CD4-positive, alpha-beta T cell (primary cell): ENCODE data around the gene EHD3. TPM values are rescaled to one million over a fixed set of nuclear protein-coding genes. Genes with fewer than 3 reads are reported as not detected.

Source experiments
- ATAC-seq: fragments of 200-7000 bp; cut with Tn5 transposase; one replicate; pipeline ENCODE4 v1.10.0; 2022; ENCODE audit warnings: mild to moderate bottlenecking; ENCODE audit not compliant: poor library complexity
- CTCF ChIA-PET: fragments of 350-600 bp; sonication (Branson Sonifier 250); formaldehyde crosslinking; loops from one replicate; lab custom pipeline; 2021; ENCODE audit warnings: antibody characterized with exemption, inconsistent platforms; lab: Charles Lee
- POLR2A ChIA-PET: fragments of 350-600 bp; sonication (Branson Sonifier 250); formaldehyde crosslinking; loops from one replicate; lab custom pipeline; 2021; ENCODE audit warnings: antibody characterized with exemption, inconsistent platforms; lab: Charles Lee
- DNase-seq, 14 experiments: peaks; one replicate each; pipeline ENCODE4 v3.0.0-alpha.2; 2013 to 2020; ENCODE audit warnings: mixed read lengths in 2 of 14
- H3K27ac ChIP-seq, 2 donors: one replicate each; pipeline versions ENCODE4 v1.5.1 to v1.7.0; 2013; ENCODE audit warnings: low read length in 2 of 2, low read depth in 1 of 2, mild to moderate bottlenecking in 1 of 2
- H3K27me3 ChIP-seq, 2 experiments: 1 replicate in 1 of 2; 2 replicates in 1 of 2; pipeline versions ENCODE4 v1.6.1 to v1.7.0; 2013; ENCODE audit warnings: low read length in 2 of 2, control low read depth in 1 of 2, mild to moderate bottlenecking in 1 of 2, moderate library complexity in 1 of 2; ENCODE audit not compliant: insufficient read depth in 2 of 2, control insufficient read depth in 1 of 2
- H3K36me3 ChIP-seq: one replicate; pipeline ENCODE4 v1.6.1; 2013; ENCODE audit warnings: low read length, control low read depth; ENCODE audit not compliant: insufficient read depth
- H3K4me1 ChIP-seq: one replicate; pipeline ENCODE4 v1.6.1; 2013; ENCODE audit warnings: low read length, control low read depth; ENCODE audit not compliant: insufficient read depth
- H3K4me3 ChIP-seq: one replicate; pipeline ENCODE4 v1.5.1; 2013; ENCODE audit warnings: mild to moderate bottlenecking, low read length, moderate library complexity
- H3K9me3 ChIP-seq, 2 experiments: 1 replicate in 1 of 2; 2 replicates in 1 of 2; pipeline versions ENCODE4 v1.6.1 to v1.7.0; 2013; ENCODE audit warnings: low read length in 2 of 2, mild to moderate bottlenecking in 2 of 2, control low read depth in 1 of 2, moderate library complexity in 1 of 2; ENCODE audit not compliant: control insufficient read depth in 1 of 2, insufficient read depth in 1 of 2
- H3K27ac Mint-ChIP-seq: one replicate; pipeline ENCODE4 v1.8.0; 2020; ENCODE audit warnings: mixed read lengths
- H3K27me3 Mint-ChIP-seq: one replicate; pipeline ENCODE4 v1.8.0; 2021; ENCODE audit warnings: mixed read lengths
- H3K36me3 Mint-ChIP-seq: one replicate; pipeline ENCODE4 v1.8.0; 2021; ENCODE audit warnings: low read depth, mixed read lengths
- H3K4me1 Mint-ChIP-seq: one replicate; pipeline ENCODE4 v1.8.0; 2021; ENCODE audit warnings: low read depth, mixed read lengths
- H3K4me3 Mint-ChIP-seq: one replicate; pipeline ENCODE4 v1.8.0; 2020; ENCODE audit warnings: mild to moderate bottlenecking, mixed read lengths
- H3K9me3 Mint-ChIP-seq: one replicate; pipeline ENCODE4 v1.8.0; 2020; ENCODE audit warnings: mixed read lengths
- intact Hi-C, 2 experiments: fragments of 100-400 bp; cut with DNase I in 1 of 2; cut with micrococcal nuclease in 1 of 2; formaldehyde crosslinking; loops; one replicate each; pipeline versions ENCODE4 v1.15.1 to v1.9.0; 2023 to 2025; cut with DNase I, micrococcal nuclease
- total RNA-seq, 174 experiments: library from RNA in 2 of 174; stranded (reverse) in 2 of 174; gene quantifications; one replicate each; pipeline ENCODE4 v1.2.3 and lab custom pipeline; 2021 to 2026
- TF ChIP-seq, protein P1 (sequence below): fragments of 200-600 bp; IDR thresholded peaks from one replicate; pipeline ENCODE4 v1.8.0; 2022; ENCODE audit warnings: antibody characterized with exemption, mild to moderate bottlenecking

EHD3 gene
- total RNA-seq, 2 experiments from 2014 or later, result 1.4 to 1.7 TPM

DNA sequence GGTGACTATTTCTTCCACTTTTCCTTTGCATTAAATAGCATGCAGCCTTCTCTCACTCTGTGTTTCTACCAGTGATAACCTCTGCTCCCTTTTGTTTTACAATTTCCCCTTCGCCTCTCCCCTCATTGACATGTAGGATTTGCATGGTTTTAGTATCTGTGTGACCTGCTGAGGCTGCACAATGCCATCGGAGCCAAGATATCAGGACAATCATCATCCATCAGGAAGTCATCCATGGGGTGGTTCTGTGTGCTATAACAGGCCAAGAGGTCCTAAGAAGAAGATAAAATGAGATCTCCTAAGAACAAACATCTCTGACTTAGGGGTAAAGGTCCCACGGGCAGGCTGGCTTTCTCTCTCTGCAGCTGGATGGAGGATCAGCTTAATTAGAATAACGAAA is 65.6 kb downstream of the EHD3 start:
- no peak for ATAC-seq
- Histone ChIP-seq H3K4me1 (no peaks in the 10 kb centered on the region), H3K9me3 (no peaks in the 10 kb centered on the region), H3K27me3 (no peaks in the 10 kb centered on the region), H3K36me3 (no peaks in the 10 kb centered on the region), H3K4me3 (no peak overlapping the region), H3K27ac (no peak overlapping the region)
- Mint-ChIP-seq H3K36me3 (no peaks in the 10 kb centered on the region), H3K4me3 (no peak overlapping the region), H3K9me3 (no peaks in the 10 kb centered on the region), H3K4me1 (no peaks in the 10 kb centered on the region), H3K27me3 (no peaks in the 10 kb centered on the region), H3K27ac (no peak overlapping the region)
- TF ChIP-seq, protein P1, sequence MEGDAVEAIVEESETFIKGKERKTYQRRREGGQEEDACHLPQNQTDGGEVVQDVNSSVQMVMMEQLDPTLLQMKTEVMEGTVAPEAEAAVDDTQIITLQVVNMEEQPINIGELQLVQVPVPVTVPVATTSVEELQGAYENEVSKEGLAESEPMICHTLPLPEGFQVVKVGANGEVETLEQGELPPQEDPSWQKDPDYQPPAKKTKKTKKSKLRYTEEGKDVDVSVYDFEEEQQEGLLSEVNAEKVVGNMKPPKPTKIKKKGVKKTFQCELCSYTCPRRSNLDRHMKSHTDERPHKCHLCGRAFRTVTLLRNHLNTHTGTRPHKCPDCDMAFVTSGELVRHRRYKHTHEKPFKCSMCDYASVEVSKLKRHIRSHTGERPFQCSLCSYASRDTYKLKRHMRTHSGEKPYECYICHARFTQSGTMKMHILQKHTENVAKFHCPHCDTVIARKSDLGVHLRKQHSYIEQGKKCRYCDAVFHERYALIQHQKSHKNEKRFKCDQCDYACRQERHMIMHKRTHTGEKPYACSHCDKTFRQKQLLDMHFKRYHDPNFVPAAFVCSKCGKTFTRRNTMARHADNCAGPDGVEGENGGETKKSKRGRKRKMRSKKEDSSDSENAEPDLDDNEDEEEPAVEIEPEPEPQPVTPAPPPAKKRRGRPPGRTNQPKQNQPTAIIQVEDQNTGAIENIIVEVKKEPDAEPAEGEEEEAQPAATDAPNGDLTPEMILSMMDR, result no peak
- intact Hi-C loops, result no loop called here
- ChIA-PET POLR2A (no interaction called here), CTCF (no interaction called here)
- no peak for DNase-seq

DNA sequence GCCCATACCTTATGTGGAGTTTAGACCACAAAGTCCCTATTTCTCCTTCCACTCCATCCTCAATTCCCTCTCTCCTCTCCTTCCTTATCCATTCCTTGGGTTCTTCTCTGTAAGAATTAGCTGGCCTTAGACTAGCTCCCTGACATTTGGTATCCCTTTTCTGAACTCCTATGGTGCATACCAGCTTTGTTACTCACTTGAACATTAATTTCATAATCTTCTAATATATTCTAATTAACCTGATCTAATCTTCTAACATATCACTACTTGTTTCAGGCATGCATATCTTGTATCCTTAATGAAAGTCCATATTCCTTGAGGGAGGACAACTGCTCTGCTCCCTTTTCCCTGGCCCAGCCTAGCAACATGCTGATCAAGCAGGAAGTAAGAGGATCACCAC is 66.4 kb downstream of the EHD3 start:
- Histone ChIP-seq H3K4me3 (no peak overlapping the region), H3K4me1 (no peaks in the 10 kb centered on the region), H3K27ac (no peak overlapping the region), H3K36me3 (no peaks in the 10 kb centered on the region), H3K9me3 (no peaks in the 10 kb centered on the region), H3K27me3 (no peaks in the 10 kb centered on the region)
- CTCF ChIA-PET, result no interaction called here
- no peak overlapping the region for H3K27ac Mint-ChIP-seq
- TF ChIP-seq, protein P1, result no peak
- no peak for ATAC-seq
- no peaks in the 10 kb centered on the region for H3K27me3 Mint-ChIP-seq
- no peak for DNase-seq
- no peaks in the 10 kb centered on the region for H3K9me3 Mint-ChIP-seq
- POLR2A ChIA-PET, result no interaction called here
- H3K36me3 Mint-ChIP-seq, result no peaks in the 10 kb centered on the region
- intact Hi-C loops, result no loop called here
- H3K4me1 Mint-ChIP-seq, result no peaks in the 10 kb centered on the region
- H3K4me3 Mint-ChIP-seq, result no peak overlapping the region

DNA sequence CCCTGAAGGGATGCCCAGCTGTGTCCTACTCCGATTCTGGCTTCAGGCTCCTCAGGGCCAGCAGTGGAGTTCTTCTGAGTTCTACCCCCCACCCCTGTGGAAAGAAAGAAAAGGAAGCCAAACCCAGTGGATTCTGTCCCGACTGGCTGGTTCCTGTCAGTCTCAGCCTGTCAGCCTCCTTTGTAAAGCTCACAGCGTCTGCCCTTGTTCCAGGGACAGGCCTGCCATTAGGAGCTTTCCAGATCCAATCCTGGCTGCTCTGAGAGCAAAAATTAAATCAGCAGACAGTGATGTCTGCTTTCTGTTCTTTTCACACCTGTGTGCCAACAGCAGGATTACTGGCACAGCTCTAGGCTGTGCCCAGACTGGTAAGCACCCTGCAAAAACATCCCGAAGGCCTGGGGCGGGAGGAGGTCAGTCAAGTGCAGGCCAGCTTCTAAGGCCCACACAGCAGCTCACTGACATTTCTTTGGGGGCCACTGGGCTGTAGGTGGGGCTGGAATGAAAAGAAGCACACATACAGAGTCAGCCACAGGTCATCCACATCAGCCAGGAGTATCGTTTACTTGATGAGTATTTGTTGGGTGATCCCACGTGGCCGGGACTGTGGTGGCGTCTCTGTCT is 69.1 kb downstream of the EHD3 start:
- intact Hi-C loops, result no loop called here
- POLR2A ChIA-PET, result no interaction called here

More for the DNA sequence above, 69.1 kb downstream of the EHD3 start:
- Mint-ChIP-seq H3K4me3 (no peak overlapping the region), H3K36me3 (no peaks in the 10 kb centered on the region), H3K9me3 (no peaks in the 10 kb centered on the region), H3K27me3 (no peaks in the 10 kb centered on the region), H3K27ac (no peak overlapping the region), H3K4me1 (no peaks in the 10 kb centered on the region)
- no peaks in the 10 kb centered on the region for H3K4me1 ChIP-seq
- ATAC-seq (no peak), DNase-seq (no peak)
- CTCF ChIA-PET, result no interaction called here
- H3K36me3 ChIP-seq, result no peaks in the 10 kb centered on the region
- H3K27me3 ChIP-seq, result no peaks in the 10 kb centered on the region
- H3K4me3 ChIP-seq, result no peak overlapping the region
- H3K9me3 ChIP-seq, result no peaks in the 10 kb centered on the region
- TF ChIP-seq, protein P1, result no peak
- H3K27ac ChIP-seq, result no peak overlapping the region
